GM23248 (cell line): Measurements from ENCODE around the gene PKP3. TPM values are rescaled to one million over a fixed set of nuclear protein-coding genes. Genes with fewer than 3 reads are reported as not detected.

Source experiments
- DNase-seq: peaks from one replicate; pipeline ENCODE4 v3.0.0-alpha.2; 2015
- H2AFZ ChIP-seq: fragments of 200-600 bp; sonication (generic); 2 replicates; pipeline ENCODE4 v1.6.1; 2016; ENCODE audit warnings: antibody characterized with exemption
- H3F3A ChIP-seq: fragments of 200-600 bp; sonication (generic); 2 replicates; pipeline ENCODE4 v1.6.1; 2016; ENCODE audit warnings: mild to moderate bottlenecking, antibody characterized with exemption, mixed run types; ENCODE audit not compliant: insufficient read depth
- H3K27ac ChIP-seq: fragments of 200-600 bp; sonication (generic); 2 replicates; pipeline ENCODE4 v1.5.1; 2016; ENCODE audit warnings: mild to moderate bottlenecking
- H3K27me3 ChIP-seq: fragments of 200-600 bp; sonication (generic); replicated peaks from 2 replicates; pipeline ENCODE4 v1.6.1; 2016; ENCODE audit warnings: mild to moderate bottlenecking; ENCODE audit not compliant: insufficient read depth
- H3K36me3 ChIP-seq: fragments of 200-600 bp; sonication (generic); 2 replicates; pipeline ENCODE4 v1.6.1; 2016; ENCODE audit warnings: low read depth, mild to moderate bottlenecking
- H3K4me1 ChIP-seq: fragments of 200-600 bp; sonication (generic); 2 replicates; pipeline ENCODE4 v1.6.1; 2016; ENCODE audit warnings: mild to moderate bottlenecking; ENCODE audit not compliant: insufficient read depth
- H3K4me2 ChIP-seq: fragments of 200-600 bp; sonication (generic); one replicate; pipeline ENCODE4 v1.6.1; 2016; ENCODE audit warnings: mild to moderate bottlenecking; ENCODE audit not compliant: unreplicated experiment
- H3K4me3 ChIP-seq: fragments of 200-600 bp; sonication (generic); 2 replicates; pipeline ENCODE4 v1.5.1; 2016; ENCODE audit warnings: mild to moderate bottlenecking
- H3K79me2 ChIP-seq: fragments of 200-600 bp; sonication (generic); 2 replicates; pipeline ENCODE4 v1.6.1; 2016; ENCODE audit warnings: mild to moderate bottlenecking; ENCODE audit not compliant: insufficient read depth
- H3K9ac ChIP-seq: fragments of 200-600 bp; sonication (generic); 2 replicates; pipeline ENCODE4 v1.6.1; 2016; ENCODE audit warnings: mild to moderate bottlenecking
- H3K9me2 ChIP-seq: fragments of 200-600 bp; sonication (generic); 2 replicates; pipeline ENCODE4 v1.6.1; 2016; ENCODE audit warnings: mixed run types, mild to moderate bottlenecking, moderate library complexity; ENCODE audit not compliant: insufficient read depth
- H3K9me3 ChIP-seq: fragments of 200-600 bp; sonication (generic); one replicate; pipeline ENCODE4 v1.6.1; 2017; ENCODE audit warnings: low read depth
- H4K20me1 ChIP-seq: fragments of 200-600 bp; sonication (generic); 2 replicates; pipeline ENCODE4 v1.6.0; 2016; ENCODE audit not compliant: insufficient read depth
- EZH2 ChIP-seq: fragments of 200-600 bp; sonication (generic); IDR thresholded peaks from 2 replicates; pipeline ENCODE4 v1.6.1; 2018; ENCODE audit warnings: antibody characterized with exemption, mild to moderate bottlenecking; ENCODE audit not compliant: insufficient read depth, poor library complexity, severe bottlenecking
- EZH2phosphoT487 ChIP-seq: fragments of 200-600 bp; sonication (generic); IDR thresholded peaks from 2 replicates; pipeline ENCODE4 v1.6.1; 2018; ENCODE audit warnings: antibody characterized with exemption, moderate library complexity, mild to moderate bottlenecking, low read depth; ENCODE audit not compliant: insufficient read depth
- WGBS, 2 experiments: methylation state at CpG; one replicate each; pipeline ENCODE4 v1.1.6; 2015 to 2017; ENCODE audit warnings: low lambda C conversion rate in 2 of 2, low coverage in 1 of 2; ENCODE audit errors: missing lambda C conversion rate in 2 of 2; 5-methylcytosine and 5-hydroxymethylcytosine counted together
- in situ Hi-C: fragments of 300-500 bp; cut with MboI; formaldehyde crosslinking; loops from 2 replicates; pipeline ENCODE4 v1.15.0; 2020
- polyA plus RNA-seq: library from polyadenylated mRNA; unstranded; fragments of >200 nt; fragmentation: Nextera tagmentation; extraction: Ambion mirVana; gene quantifications from 2 replicates; pipeline ENCODE4 v1.2.1, GENCODE V29; 2016
- total RNA-seq: library from RNA; depleted of rRNA; stranded (reverse); fragments of >200 nt; shearing (Covaris generic); gene quantifications from 2 replicates; pipeline ENCODE4 v1.2.3, GENCODE V29; 2014

The PKP3 gene
- total and polyA plus RNA-seq, 2 experiments from 2014 or later: 1.2 to 2.2 TPM

GRCh38 chr11:413120-414081, 19.4 kb downstream of the PKP3 start:
- no peak overlapping the region for H3K4me2 ChIP-seq
- H3K79me2 ChIP-seq: no peaks in the 10 kb centered on the region
- no peaks in the 10 kb centered on the region for H3F3A ChIP-seq
- no peaks in the 10 kb centered on the region for H3K9me3 ChIP-seq
- DNase-seq: peak; percentile 50
- no peak overlapping the region for H3K27ac ChIP-seq
- H4K20me1 ChIP-seq: no peaks in the 10 kb centered on the region
- no peaks in the 10 kb centered on the region for H3K9me2 ChIP-seq
- H3K4me3 ChIP-seq: no peak overlapping the region
- no peak for TF ChIP-seq EZH2
- TF ChIP-seq EZH2phosphoT487: no peak
- in situ Hi-C loops: no loop called here
- no peaks in the 10 kb centered on the region for H3K36me3 ChIP-seq
- no peak overlapping the region for H3K9ac ChIP-seq
- peaks cover 4% of the 10 kb centered on the region; the same call in 1 of the 2 replicates for H3K27me3 ChIP-seq
- WGBS, 2 experiments: 32 to 46% methylated on average over 9 to 14 of the region's 14 CpGs
- peaks cover 4% of the 10 kb centered on the region; the same call in 1 of the 2 replicates for H3K4me1 ChIP-seq
- H2AFZ ChIP-seq: no peak overlapping the region

- Histone ChIP-seq H3K27ac (no peak overlapping the region), H4K20me1 (no peaks in the 10 kb centered on the region), H3K9me2 (no peaks in the 10 kb centered on the region), H3K27me3 (peaks cover 4% of the 10 kb centered on the region; the same call in 1 of the 2 replicates), H3K9ac (no peak overlapping the region), H3K79me2 (no peaks in the 10 kb centered on the region), H3K4me3 (0 out of 2 replicates have a peak overlapping the region, but pooled peaks have one; percentile 13), H3F3A (no peaks in the 10 kb centered on the region), H3K9me3 (no peaks in the 10 kb centered on the region), H2AFZ (0 out of 2 replicates have a peak overlapping the region, but pooled peaks have one; percentile 25), H3K4me2 (no peak overlapping the region), H3K36me3 (no peaks in the 10 kb centered on the region), H3K4me1 (peaks cover 4% of the 10 kb centered on the region; the same call in 1 of the 2 replicates)
- WGBS, 2 experiments: 63 to 67% methylated on average over 9 of the region's 9 CpGs
- in situ Hi-C loops: no loop called here
- no peak for DNase-seq
- no peak for TF ChIP-seq EZH2phosphoT487
- no peak for TF ChIP-seq EZH2
These were observed 20.4 kb downstream of the PKP3 start for GRCh38 chr11:414318-414857.

GRCh38 chr11:415640-416041, 21.6 kb downstream of the PKP3 start:
- Histone ChIP-seq H3K27ac (no peak overlapping the region), H3K4me1 (peaks cover 4% of the 10 kb centered on the region; the same call in 1 of the 2 replicates), H2AFZ (no peak overlapping the region), H3K9me3 (no peaks in the 10 kb centered on the region), H3K27me3 (peaks cover 4% of the 10 kb centered on the region; the same call in 1 of the 2 replicates), H3K79me2 (no peaks in the 10 kb centered on the region), H3K9me2 (no peaks in the 10 kb centered on the region), H3K9ac (no peak overlapping the region), H3K4me3 (no peak overlapping the region), H3K4me2 (no peak overlapping the region), H3F3A (no peaks in the 10 kb centered on the region), H3K36me3 (no peaks in the 10 kb centered on the region), H4K20me1 (no peaks in the 10 kb centered on the region)
- no peak for TF ChIP-seq EZH2
- TF ChIP-seq EZH2phosphoT487: no peak
- DNase-seq: no peak
- in situ Hi-C loops: no loop called here
- WGBS, 2 experiments: 69 to 75% methylated on average over 5 of the region's 5 CpGs

- 15 to 24% methylated on average over 24 to 35 of the region's 45 CpGs for WGBS, 2 experiments
- peak overlapping the region; percentile 66 for H3K4me2 ChIP-seq
- H3K36me3 ChIP-seq: no peaks in the 10 kb centered on the region
- TF ChIP-seq EZH2phosphoT487: no peak
- no peak for TF ChIP-seq EZH2
- H3F3A ChIP-seq: no peaks in the 10 kb centered on the region
- no peak for DNase-seq
- no peaks in the 10 kb centered on the region for H4K20me1 ChIP-seq
- H3K9me2 ChIP-seq: no peaks in the 10 kb centered on the region
- H2AFZ ChIP-seq: peak overlapping the region; percentile 72
- H3K9ac ChIP-seq: no peak overlapping the region
- H3K9me3 ChIP-seq: no peaks in the 10 kb centered on the region
- H3K27ac ChIP-seq: no peak overlapping the region
- peaks cover 4% of the 10 kb centered on the region; the same call in 1 of the 2 replicates for H3K27me3 ChIP-seq
- H3K4me1 ChIP-seq: peaks cover 4% of the 10 kb centered on the region; the same call in 1 of the 2 replicates
- peak overlapping the region; percentile 64 for H3K4me3 ChIP-seq
- in situ Hi-C loops: no loop called here
- no peaks in the 10 kb centered on the region for H3K79me2 ChIP-seq
These were observed 22.2 kb downstream of the PKP3 start for GRCh38 chr11:416051-416756.
